RPMI8226 (cell line): ENCODE data around the gene CCDC70.
A peak's percentile ranks its signal among the peaks of the same experiment; 100 is the strongest.

Source experiments
- DNase-seq: peaks from one replicate; pipeline ENCODE4 v3.0.0-alpha.2; 2015

Gene CCDC70

DNA sequence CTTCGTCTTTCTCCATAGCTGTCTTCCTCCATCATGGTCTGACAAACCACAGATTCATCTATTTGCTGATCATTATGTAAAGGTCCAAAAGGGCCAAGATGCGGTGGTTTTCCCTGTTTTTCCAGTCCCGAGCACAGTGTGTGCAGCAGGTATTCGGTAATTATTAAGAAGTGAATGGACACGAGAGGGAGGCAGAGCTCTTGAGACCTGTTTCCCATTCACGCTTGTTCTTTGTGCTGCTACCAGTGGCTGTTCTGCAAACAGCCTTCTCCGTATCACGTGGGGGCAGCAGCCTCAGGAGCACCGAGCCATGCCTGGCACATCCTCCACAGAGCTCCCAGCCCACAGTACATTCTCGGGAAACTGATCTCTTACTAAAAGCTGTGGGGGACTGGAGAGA is 50.3 kb downstream of the CCDC70 start:
- DNase-seq: no peak

GRCh38 chr13:51912511-51913225 is 50.9 kb downstream of the CCDC70 start:
- peak; percentile 41 for DNase-seq

DNA sequence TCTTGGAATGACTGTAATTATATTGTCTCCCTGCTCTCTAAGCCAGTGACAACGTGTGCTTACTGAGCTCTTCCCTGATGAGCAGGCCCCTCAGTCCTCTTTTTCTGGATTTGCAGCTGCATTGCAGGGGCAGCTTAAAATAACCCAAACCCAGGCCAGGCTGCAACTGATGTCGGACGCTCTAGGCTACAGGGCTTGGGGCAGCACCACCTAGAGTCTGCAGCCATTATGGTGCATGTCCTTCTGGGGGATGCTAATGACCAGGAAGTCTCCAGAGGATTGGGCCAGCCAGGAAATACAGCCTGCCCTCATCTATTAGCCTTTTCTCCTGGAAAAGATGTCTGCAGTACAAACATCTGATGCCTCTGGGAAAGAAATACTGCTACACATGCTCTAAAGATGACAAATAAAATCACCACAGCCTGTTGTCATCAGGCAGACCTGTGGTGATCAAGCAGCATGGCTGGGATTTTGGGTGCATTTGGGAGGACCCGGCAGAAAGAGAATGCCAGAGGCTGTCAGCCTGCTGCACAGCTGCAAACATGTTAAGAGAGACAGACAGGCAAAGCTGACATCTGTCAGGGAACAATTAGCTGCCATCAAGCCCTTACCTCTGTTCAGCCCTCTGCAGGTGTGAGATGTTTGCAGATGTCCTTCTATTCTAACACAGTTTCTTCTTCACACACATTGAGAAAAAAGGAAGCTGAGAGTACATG is 51.8 kb downstream of the CCDC70 start:
- peak; percentile 39 for DNase-seq

DNA sequence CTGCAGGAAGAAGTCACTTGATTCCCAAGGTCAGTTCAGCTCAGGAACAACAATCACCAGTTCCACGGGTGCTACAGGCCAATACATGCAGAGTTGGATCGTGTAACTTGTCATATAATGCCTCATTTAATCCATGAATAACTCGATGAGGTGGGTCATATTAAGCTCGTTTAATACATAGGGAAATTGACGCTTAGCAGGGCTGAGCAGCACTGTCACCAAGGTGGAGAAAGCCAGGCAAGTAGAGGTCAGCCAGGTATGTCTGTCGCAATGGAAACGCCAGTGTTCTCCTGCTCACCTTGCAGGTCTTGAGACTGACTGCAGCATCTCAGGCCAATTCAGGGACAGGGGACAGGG is 52.3 kb downstream of the CCDC70 start:
- DNase-seq: no peak
